ENCODE results near the gene GPC5.

Gene GPC5

DNA sequence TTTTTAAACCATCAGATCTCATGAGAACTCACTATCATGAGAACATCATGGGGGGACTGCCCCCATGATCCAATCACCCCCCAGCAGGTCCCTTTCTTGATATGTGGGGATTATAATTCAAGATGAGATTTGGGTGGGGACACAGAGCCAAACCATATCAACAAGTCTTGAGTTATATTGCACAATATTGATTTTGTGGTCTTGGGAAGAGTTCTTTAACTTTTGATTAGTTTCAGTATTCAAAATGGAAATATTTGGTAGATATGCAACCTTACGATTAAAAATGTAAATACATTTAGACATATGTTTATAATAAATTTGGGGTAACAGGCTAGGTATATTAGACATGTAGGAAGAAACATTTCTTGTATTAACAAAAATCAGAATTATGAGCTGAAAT is 188.2 kb downstream of the GPC5 start:
- no peak for DNase-seq (ENCODE audit: extremely low read depth in 1 of 2, low read depth in 1 of 2)

DNA sequence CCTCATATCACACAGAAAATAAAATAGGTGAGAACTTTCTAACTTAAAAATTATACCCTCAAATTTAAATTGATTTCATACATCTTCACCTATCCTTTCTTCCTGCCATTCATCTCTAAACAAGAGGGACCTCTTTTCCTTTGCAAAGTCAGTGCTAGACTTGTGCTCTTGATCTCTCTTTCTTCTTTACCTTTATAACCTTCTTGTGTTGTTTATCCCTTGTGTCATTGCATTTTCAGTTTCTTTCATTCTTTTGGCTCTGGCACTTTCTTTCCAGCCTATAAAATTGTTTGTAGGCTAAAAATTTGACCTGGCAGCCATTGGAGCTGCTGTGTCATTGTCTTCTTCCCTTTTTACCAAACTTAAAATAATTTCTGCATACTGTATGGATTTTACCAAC is 190.1 kb downstream of the GPC5 start:
- no peak for DNase-seq (ENCODE audit: extremely low read depth in 1 of 2, low read depth in 1 of 2)

DNA sequence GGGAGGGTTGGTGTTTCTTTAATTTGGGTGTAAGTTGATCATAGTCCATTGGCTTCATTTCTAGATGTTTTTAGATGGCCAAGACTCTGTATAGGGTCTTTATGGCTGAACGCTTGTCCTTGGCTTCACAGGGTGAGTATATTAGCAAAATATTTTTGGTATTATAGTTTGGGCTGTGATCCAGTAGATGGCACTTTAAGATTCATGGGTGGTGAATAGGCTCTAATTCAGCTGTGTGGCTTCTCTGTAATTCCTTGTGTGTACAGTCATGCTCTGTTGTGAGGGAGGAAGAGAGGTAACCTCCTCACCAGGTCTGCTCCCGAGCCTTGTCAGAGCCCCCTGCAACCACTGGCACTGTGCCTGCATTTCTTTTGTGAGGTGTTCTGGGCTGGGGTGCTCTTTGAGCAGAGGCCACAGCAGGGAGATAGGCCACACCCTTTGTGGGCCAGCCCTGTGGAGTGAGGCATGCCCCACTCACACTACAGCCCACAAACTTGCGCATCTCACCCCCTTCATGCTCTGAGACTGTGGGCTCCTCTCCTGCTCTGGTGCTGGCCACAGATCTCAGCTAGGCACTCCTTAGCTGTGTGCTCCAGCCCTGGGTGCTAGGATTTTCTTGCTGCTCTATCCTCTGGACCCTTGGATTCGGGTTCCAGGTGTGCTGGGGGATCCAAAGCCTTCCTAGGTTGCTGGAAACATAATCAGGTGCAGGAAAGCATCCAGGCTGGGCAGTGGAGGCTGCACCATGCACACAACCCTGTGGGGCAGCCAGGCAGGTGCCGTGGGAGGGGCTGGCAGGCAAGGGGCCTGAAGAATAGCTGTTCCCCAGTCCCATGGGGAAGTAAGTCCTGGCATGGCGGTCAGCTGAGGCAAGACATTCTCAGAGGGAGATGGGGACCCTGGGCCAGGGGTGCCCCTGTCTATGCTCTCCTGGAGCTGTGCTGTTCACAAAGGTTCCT is 193.9 kb downstream of the GPC5 start:
- DNase-seq (ENCODE audit: extremely low read depth in 1 of 2, low read depth in 1 of 2): no peak

DNA sequence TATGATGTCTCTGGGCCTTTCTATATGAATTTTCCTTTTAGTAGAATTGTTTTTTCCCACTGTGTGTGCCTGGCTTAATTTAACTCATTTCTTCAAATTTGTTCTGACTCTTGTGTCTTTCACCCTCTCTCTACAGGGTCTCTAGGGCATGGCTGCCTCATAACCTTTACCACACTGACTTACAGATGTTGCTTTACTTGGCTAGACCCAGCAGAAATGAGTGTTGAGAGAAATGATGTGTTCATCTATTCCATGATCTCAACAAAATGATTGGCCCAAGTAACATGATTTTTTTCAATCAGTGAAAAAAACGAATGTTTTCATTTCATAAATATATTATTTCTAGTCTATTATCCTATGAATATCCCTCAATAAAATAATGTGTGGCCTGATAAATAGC is 195.0 kb downstream of the GPC5 start:
- no peak for DNase-seq (ENCODE audit: extremely low read depth in 1 of 2, low read depth in 1 of 2)

DNA sequence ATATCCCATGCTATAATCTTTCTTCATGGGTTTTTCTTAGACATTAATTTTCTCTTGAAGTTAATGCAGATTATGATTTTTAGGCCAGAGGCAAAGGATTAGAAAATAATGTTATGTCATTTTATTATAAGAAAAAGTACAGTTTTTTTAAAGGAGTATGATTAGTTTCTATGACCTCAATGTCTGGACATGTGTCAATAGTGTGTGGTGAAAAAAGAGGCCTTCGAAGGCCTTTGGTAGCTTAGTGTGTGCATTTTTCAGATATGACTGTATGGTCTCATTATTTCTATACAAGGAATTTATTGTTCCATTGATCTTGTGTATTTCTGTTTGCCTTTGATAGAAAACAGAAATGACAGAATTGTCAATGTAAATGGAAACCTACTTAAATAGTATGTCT is 195.6 kb downstream of the GPC5 start:
- no peak for DNase-seq (ENCODE audit: extremely low read depth in 1 of 2, low read depth in 1 of 2)

DNA sequence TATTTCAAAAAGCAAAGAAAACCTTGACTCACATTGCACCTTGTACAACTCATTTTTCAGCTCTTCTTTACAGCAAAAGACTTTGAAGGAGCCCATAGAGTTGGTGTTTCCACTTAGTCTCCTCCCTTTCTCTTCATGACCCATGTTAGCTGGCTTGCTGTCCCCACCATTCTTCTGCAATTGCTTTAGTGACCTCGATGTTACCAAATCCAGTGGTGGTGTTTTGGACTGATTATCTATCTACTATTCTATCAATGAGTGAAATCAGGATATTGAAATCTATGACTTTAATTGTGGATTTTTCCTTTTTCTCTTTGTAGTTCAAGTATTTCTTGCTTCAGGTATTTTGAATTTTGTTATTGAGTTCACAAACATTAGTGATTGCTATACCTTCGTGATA is 197.3 kb downstream of the GPC5 start:
- no peak for DNase-seq (ENCODE audit: extremely low read depth in 1 of 2, low read depth in 1 of 2)

DNA sequence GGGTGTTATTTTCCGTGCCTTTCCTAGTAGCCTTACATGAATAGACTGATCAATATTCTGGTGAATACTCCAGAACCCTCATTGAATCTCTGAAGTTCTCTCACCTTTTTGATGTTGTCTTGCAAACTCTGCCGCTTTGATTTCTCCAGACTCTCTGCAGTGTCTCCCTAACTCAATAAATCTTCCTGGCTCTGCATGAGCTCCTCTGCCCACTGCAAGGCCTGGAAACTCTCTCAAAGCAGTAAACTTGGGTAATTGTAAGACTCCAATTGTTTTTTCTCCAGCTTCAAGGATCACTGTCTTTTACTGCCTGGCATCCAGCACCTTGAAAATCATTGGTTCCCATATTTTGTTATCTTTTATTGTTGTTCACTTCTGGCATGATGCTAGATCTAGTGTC is 198.4 kb downstream of the GPC5 start:
- DNase-seq (ENCODE audit: extremely low read depth in 1 of 2, low read depth in 1 of 2): no peak

DNA sequence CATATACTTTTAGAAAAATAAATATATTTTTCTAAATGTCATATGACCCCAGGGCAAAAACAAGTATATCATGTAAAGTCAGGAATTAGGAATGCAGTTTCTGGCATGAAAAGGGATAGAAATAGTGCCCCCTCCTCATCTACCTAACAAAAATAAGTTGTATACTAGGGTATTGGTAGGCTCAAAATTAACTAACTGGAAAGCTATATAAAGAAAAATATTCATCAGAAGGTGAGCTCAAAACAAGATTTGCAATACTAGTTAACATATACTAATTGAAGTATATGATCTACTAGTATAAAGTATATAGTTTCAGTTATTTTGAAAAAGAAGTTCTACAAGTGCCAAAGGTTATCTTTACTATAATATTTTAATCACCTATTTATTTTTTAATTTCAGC is 200.2 kb downstream of the GPC5 start:
- no peak for DNase-seq (ENCODE audit: extremely low read depth in 1 of 2, low read depth in 1 of 2)

DNA sequence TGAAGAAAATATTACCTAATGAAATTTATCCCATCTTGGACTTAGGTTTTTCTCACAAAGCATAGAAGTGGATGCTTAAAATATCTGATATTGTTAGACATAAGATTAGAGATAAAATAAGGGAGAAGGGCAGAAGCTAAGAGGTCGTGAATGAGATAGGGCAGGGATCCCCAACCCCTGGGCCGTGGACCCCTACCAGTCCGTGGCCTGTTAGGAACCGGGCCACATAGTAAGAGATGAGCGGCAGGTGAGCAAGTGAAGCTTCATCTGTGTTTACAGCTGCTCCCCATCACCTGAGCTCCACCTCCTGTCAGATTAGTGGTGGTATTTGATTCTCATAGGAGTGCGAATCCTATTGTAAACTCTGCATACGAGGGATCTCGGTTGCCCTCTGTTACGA is 202.9 kb downstream of the GPC5 start:
- DNase-seq (ENCODE audit: extremely low read depth in 1 of 2, low read depth in 1 of 2): no peak

DNA sequence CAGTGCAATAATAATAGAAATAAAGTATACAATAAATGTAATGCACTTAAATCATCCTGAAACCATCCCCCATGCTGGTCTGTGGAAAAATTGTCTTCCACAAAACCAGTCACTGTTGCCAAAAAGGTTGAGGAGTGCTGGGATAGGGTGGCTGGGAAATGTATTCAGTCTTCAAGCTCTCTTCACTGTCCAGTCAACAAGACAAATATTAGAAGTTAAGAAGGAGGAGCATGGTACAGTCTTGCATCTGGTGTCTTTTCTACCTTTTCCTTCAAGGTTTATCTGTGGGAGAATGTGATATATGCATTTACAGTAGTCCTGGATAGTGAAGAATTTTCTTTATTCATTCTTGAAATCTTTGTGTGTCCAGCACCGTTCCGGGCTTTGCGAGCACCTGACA is 203.4 kb downstream of the GPC5 start:
- no peak for DNase-seq (ENCODE audit: extremely low read depth in 1 of 2, low read depth in 1 of 2)

DNA sequence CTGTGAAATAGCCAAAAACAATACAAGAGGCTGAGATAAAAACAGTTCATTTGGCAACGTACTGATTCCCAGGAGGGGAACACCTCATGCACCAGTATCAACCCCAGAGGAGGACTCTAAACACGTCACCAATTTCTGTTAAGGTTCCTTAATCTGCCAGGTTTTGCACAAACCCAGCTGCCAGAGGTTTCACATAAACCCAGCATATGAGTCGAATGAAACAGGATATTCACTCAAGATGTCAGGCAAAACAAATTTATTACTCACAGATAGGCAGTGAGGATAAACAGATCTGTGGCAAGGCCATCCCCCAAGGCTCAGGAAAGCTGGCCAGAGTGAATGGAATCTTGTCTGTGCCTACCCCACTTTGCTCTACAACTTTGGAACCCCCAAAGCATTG is 210.9 kb downstream of the GPC5 start:
- no peak for DNase-seq (ENCODE audit: extremely low read depth in 1 of 2, low read depth in 1 of 2)

DNA sequence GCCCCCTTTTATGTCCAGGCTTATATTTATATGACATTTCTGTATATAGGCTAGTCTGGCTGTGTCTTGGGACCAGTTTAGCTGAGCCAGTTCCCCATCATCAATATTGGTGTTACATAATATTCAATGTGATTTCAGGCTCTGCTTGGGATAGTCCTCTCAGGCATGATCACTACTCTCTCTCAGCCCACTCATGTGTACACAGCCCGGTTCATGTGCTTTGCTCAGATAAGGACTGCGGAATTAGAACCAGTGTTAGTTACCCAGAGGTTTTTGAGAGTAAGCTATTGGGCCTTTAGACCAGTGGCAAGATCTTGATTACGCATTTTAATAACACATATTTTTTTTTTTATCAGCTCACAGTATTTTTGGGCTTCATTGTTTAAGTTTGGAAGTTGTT is 219.9 kb downstream of the GPC5 start:
- no peak for DNase-seq (ENCODE audit: extremely low read depth in 1 of 2, low read depth in 1 of 2)

DNA sequence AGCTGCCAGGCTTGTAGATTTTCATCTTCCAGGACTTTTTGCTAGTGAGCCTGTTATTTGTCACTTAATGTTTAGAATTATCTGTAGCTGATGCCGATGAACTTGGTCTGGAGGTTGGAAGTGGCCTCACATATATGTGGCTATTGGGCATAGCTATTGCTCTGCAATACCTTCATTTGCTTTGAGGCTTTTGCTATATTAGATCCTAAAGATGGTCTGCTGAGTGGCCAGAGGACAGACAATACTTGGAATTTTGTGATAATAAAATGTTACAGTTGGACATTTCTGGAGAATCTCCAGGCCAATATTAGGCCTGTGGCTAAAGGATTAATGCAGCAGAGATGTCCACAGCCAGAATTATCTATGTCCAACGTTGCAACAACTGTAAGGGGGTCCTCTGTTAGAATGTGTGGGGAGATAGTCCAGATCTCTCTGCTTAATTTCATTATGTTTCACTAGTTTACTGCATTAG is 222.3 kb downstream of the GPC5 start:
- no peak for DNase-seq (ENCODE audit: extremely low read depth in 1 of 2, low read depth in 1 of 2)

DNA sequence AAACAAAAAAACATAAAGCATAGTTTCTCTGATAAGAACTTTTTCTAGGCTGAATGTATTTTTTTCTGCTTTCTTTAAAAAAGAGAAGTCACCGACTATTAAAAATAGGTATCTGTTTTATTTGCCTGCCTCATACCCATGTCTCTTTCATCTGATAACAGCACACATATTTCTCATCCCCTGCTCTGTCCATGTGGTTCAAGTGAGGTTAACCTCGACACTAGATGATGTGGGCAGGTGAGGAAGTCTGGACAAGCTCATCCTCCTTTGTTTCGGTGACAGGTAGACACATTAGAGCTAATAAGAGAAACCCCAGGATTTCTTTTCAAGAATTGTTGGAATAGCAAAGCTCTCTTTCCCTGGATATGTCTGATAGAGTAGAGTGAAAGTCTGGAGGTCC is 222.7 kb downstream of the GPC5 start:
- no peak for DNase-seq (ENCODE audit: extremely low read depth in 1 of 2, low read depth in 1 of 2)

DNA sequence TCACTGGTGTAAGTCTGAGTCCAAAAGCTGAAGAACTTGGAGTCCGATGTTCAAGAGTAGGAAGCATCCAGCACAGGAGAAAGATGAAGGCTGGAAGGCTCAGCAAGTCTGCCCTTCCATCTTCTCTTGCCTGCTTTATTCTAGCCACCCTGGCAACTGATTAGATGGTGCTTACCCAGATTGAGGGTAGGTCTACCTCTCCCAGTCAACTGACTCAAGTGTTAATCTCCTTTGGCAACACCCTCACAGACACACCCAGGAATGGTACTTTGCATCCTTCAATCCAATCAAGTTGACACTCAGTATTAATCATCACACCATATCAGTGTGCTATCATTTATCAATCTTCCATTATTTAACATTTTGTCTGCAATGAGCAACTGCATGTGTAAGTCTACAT is 223.5 kb downstream of the GPC5 start:
- no peak for DNase-seq (ENCODE audit: extremely low read depth in 1 of 2, low read depth in 1 of 2)

DNA sequence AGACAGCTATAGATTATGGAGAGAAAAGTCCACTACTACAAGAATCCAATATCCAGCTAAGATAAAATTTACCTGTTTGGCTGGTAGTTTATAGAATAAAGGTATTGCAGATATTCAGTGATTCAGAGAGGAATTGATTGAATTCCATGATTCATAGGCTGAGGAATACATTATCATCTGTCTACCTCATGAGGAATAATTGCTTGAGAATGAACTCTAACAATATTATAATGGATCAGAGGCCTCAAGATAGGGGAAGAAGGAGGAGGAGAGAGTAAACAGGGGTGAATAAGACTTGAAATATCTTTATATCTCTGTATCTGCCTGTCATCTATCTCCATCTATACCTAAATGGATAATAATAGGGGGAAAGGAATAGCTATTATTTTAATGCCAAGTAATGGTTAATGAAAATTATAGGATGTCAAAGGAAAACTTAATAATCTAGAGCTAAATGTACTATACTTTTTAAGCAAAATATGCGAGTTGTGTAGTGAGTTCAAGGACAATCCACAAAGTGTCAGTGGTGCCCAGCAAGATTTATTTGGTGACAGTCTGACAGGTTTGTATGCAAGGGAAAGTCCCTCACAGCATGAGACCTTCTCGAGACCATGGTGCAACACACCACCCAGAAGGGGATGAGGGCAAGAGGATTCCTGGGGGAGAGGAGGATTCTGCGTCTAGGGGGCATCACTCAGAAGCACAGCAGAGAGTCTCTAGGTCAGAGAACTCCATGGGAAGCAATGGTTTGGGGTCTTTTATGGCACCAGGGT is 224.5 kb downstream of the GPC5 start:
- DNase-seq (ENCODE audit: extremely low read depth in 1 of 2, low read depth in 1 of 2): no peak

DNA sequence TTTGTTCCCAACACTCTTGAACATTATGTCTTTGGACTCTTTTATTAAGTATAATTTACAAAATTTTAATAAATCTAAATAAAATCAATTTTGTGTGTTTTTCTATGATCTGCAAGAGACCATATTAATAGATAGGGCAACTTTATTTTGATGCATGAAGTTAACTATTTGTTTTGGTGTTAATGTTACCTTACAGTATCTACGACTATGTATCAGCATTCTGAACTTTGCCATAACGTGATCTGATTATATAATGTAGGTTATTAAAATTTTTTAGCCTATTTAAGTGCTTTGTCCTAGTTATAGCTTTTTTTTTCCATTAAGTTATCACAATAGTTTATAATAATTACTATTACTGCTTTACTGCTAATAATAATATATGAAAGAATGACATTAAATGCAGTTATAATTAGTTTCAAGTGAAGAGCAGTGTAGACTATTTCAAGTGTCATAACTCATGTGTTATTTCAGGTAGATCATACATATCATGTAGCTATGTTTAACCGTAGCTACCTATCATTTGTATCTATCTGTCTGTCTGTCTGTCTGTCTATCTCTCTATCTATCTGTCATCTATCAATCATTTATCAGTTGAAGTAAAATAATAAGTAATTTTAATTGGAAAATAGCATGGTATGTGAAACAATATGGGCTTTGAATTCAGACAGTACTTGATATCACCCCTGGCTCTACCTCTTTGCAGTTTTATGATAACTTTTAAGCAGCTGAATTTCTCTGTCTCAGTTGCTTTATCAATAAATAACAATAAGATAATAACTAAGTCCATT is 229.7 kb downstream of the GPC5 start:
- no peak for DNase-seq (ENCODE audit: extremely low read depth in 1 of 2, low read depth in 1 of 2)

DNA sequence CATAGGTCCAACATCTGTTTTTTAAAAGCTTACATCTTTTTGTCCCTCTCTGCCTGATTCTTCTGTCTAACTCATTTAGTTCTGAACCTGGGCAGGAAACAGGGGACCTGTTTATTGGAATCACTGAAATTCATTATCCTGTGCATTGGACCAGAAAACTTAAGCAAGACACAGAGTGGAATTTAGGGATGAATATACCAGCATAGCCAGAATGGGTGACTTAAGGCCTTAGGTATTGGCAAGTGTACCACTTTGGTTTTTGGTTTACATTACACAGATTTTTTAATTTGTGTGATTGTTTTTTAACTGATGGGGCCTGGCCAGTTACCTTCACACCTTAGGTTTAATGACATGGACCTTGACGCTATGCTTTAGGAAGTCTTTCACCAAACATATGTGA is 232.5 kb downstream of the GPC5 start:
- DNase-seq (ENCODE audit: extremely low read depth in 1 of 2, low read depth in 1 of 2): no peak

DNA sequence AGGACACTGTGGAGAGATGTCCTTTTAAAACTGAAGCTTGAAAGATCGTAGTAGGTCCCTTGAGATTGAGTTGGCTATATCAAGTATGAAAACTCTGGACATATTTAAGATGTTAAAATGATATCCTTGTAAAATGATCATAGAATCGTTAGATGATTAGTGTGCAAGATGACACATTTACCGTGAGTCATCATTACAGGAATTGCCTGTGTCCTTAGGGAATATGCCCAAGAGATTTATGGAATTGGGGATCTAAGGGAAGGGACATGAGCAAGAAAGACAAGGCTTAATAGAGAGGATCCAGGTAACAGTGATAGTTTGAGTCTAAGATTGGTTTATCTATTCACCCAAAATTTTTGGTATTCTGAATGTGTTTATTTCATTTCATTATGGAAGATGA is 233.7 kb downstream of the GPC5 start:
- DNase-seq (ENCODE audit: extremely low read depth in 1 of 2, low read depth in 1 of 2): no peak

DNA sequence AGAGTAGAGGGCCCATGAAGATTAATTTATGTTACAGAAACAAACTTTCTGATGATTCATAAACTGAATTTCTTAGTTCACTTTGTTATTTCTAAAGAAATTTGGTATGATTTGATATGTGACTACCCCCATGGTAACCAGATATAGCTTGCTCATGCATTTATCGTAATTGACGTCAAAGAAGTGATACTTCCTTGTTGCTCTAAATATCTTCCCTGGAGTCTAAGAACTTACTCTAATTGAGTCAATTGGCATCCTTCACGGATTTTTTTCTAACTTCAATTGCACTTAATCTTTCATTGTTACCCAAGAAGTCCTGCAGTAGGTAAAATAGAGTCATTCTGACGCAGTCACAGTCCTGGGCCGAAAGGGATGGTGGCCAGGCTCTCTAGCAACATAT is 240.9 kb downstream of the GPC5 start:
- DNase-seq (ENCODE audit: extremely low read depth in 1 of 2, low read depth in 1 of 2): no peak

DNA sequence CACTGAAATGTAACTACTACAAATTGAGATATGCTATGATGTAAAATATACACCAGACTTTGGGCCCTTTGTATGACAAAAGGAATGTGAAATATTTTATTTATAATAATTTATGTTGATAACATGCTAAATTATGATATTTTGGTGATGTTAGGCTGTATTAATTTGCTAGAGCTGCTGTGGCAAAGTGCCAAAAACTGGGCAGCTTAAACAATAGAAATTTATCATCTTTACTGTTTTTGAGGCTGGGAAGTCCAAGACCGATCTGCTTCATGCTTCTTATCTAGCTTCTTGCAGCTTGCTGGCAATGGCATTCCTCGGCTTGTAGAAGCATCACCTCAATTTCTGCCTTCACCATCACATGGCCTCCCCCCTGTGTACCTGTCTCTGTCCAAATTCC is 245.0 kb downstream of the GPC5 start:
- no peak for DNase-seq (ENCODE audit: extremely low read depth in 1 of 2, low read depth in 1 of 2)

All from activated CD8-positive, alpha-beta memory T cell treated with anti-CD3 and anti-CD28 coated beads for 1 hour (primary cell).